Right kidney (tissue), 1 donor: ENCODE measurements around the gene NCOA1.
A peak's percentile ranks its signal among the peaks of the same experiment; 100 is the strongest.

Experiments
- DNase-seq: peaks from one replicate; pipeline ENCODE4 v3.0.0-alpha.2; 2016

NCOA1 gene

GRCh38 chr2:24744356-24744755 lies 253.3 kb downstream of the NCOA1 start:
- no peak for DNase-seq

- no peak for DNase-seq
These were observed 254.8 kb downstream of the NCOA1 start for GRCh38 chr2:24745825-24746224.

GRCh38 chr2:24747299-24747698 lies 256.2 kb downstream of the NCOA1 start:
- DNase-seq, result no peak

GRCh38 chr2:24749069-24749691 lies 258.1 kb downstream of the NCOA1 start:
- DNase-seq, result no peak

GRCh38 chr2:24754985-24755705 lies 264.1 kb downstream of the NCOA1 start:
- no peak for DNase-seq

GRCh38 chr2:24756789-24757188 lies 265.7 kb downstream of the NCOA1 start:
- DNase-seq, result no peak

GRCh38 chr2:24761866-24762265 lies 270.8 kb downstream of the NCOA1 start:
- DNase-seq, result no peak

- no peak for DNase-seq
These were observed 271.5 kb downstream of the NCOA1 start for GRCh38 chr2:24762518-24762917.

GRCh38 chr2:24763843-24764242 lies 272.8 kb downstream of the NCOA1 start:
- DNase-seq, result no peak

GRCh38 chr2:24766609-24767008 lies 275.6 kb downstream of the NCOA1 start:
- DNase-seq, result no peak

GRCh38 chr2:24768013-24768412 lies 277.0 kb downstream of the NCOA1 start:
- DNase-seq, result no peak

GRCh38 chr2:24768601-24769000 lies 277.5 kb downstream of the NCOA1 start:
- DNase-seq, result no peak

- peak; percentile 38 for DNase-seq
These were observed 280.0 kb downstream of the NCOA1 start for GRCh38 chr2:24771061-24771460.

GRCh38 chr2:24771764-24772586 lies 280.9 kb downstream of the NCOA1 start:
- DNase-seq, result no peak

GRCh38 chr2:24774373-24774772 lies 283.3 kb downstream of the NCOA1 start:
- no peak for DNase-seq

GRCh38 chr2:24779116-24779515 lies 288.1 kb downstream of the NCOA1 start:
- DNase-seq, result no peak

- DNase-seq, result no peak
These were observed 292.6 kb downstream of the NCOA1 start for GRCh38 chr2:24783641-24784040.

GRCh38 chr2:24785671-24786321 lies 294.7 kb downstream of the NCOA1 start:
- no peak for DNase-seq

- no peak for DNase-seq
These were observed 296.5 kb downstream of the NCOA1 start for GRCh38 chr2:24787532-24787931.

GRCh38 chr2:24788816-24789215 lies 297.8 kb downstream of the NCOA1 start:
- DNase-seq, result no peak

- DNase-seq, result no peak
These were observed 300.4 kb downstream of the NCOA1 start for GRCh38 chr2:24791452-24791851.

GRCh38 chr2:24792542-24792873 lies 301.5 kb downstream of the NCOA1 start:
- DNase-seq, result no peak
